Neutrophil (primary cell): ENCODE measurements around the gene RIMBP2.

Source experiments
- H3K27ac ChIP-seq: fragments of 200-600 bp; sonication (generic); 2 replicates; pipeline ENCODE4 v1.5.1; 2016; ENCODE audit warnings: mild to moderate bottlenecking, moderate library complexity
- H3K27me3 ChIP-seq: fragments of 200-600 bp; sonication (generic); 2 replicates; pipeline ENCODE4 v1.6.0; 2016; ENCODE audit warnings: mild to moderate bottlenecking
- H3K36me3 ChIP-seq: fragments of 200-600 bp; sonication (generic); 2 replicates; pipeline ENCODE4 v1.5.1; 2017
- H3K4me1 ChIP-seq, 2 experiments: fragments of 200-600 bp in 1 of 2; sonication (generic) in 1 of 2; 1 replicate in 1 of 2; 2 replicates in 1 of 2; pipeline versions ENCODE4 v1.5.1 to v1.6.1; 2013 to 2016; ENCODE audit warnings: low read depth in 1 of 2, low read length in 1 of 2, mild to moderate bottlenecking in 1 of 2, moderate library complexity in 1 of 2; ENCODE audit not compliant: control insufficient read depth in 1 of 2, insufficient read depth in 1 of 2
- H3K4me3 ChIP-seq, 2 experiments: fragments of 200-600 bp in 1 of 2; sonication (generic) in 1 of 2; 1 replicate in 1 of 2; 2 replicates in 1 of 2; pipeline ENCODE4 v1.5.1; 2013 to 2016; ENCODE audit warnings: low read depth in 1 of 2, low read length in 1 of 2, mild to moderate bottlenecking in 1 of 2, moderate library complexity in 1 of 2
- H3K9me3 ChIP-seq: fragments of 200-600 bp; sonication (generic); 2 replicates; pipeline ENCODE4 v1.5.1; 2016
- CTCF ChIP-seq: fragments of 200-600 bp; sonication (generic); IDR thresholded peaks from 2 replicates; pipeline ENCODE4 v1.5.1; 2016; ENCODE audit warnings: antibody characterized with exemption

RIMBP2 gene

GRCh38 chr12:130621696-130622298, 94.3 kb downstream of the RIMBP2 start:
- TF ChIP-seq CTCF: no peak
- no peaks in the 10 kb centered on the region for H3K36me3 ChIP-seq
- H3K27me3 ChIP-seq: no peaks in the 10 kb centered on the region
- no peaks in the 10 kb centered on the region for H3K4me1 ChIP-seq
- H3K27ac ChIP-seq: no peak overlapping the region
- no peaks in the 10 kb centered on the region for H3K9me3 ChIP-seq
- no peak overlapping the region for H3K4me3 ChIP-seq

- H3K36me3 ChIP-seq: no peaks in the 10 kb centered on the region
- no peaks in the 10 kb centered on the region for H3K9me3 ChIP-seq
- no peak for TF ChIP-seq CTCF
- no peaks in the 10 kb centered on the region for H3K4me1 ChIP-seq
- no peak overlapping the region for H3K27ac ChIP-seq
- no peaks in the 10 kb centered on the region for H3K27me3 ChIP-seq
- H3K4me3 ChIP-seq: no peak overlapping the region
Measured at GRCh38 chr12:130620756-130621155, 95.3 kb downstream of the RIMBP2 start.

- H3K4me3 ChIP-seq: no peak overlapping the region
- H3K27me3 ChIP-seq: no peaks in the 10 kb centered on the region
- H3K36me3 ChIP-seq: no peaks in the 10 kb centered on the region
- H3K9me3 ChIP-seq: no peaks in the 10 kb centered on the region
- H3K4me1 ChIP-seq: no peaks in the 10 kb centered on the region
- TF ChIP-seq CTCF: no peak
- H3K27ac ChIP-seq: no peak overlapping the region
Measured at GRCh38 chr12:130620281-130620680, 95.8 kb downstream of the RIMBP2 start.

GRCh38 chr12:130619385-130620001, 96.6 kb downstream of the RIMBP2 start:
- TF ChIP-seq CTCF: no peak
- Histone ChIP-seq H3K27ac (no peak overlapping the region), H3K36me3 (no peaks in the 10 kb centered on the region), H3K27me3 (no peaks in the 10 kb centered on the region), H3K4me1 (no peaks in the 10 kb centered on the region), H3K9me3 (no peaks in the 10 kb centered on the region), H3K4me3 (no peak overlapping the region)

GRCh38 chr12:130617219-130617618, 98.9 kb downstream of the RIMBP2 start:
- Histone ChIP-seq H3K9me3 (no peaks in the 10 kb centered on the region), H3K4me1 (no peaks in the 10 kb centered on the region), H3K4me3 (no peak overlapping the region), H3K27ac (no peak overlapping the region), H3K36me3 (no peaks in the 10 kb centered on the region), H3K27me3 (no peaks in the 10 kb centered on the region)
- no peak for TF ChIP-seq CTCF
